A549 treated with Mapracorat at 1 μM for 4 hours (cell line): Measurements from ENCODE around the gene ZNF816. TPM values are rescaled to one million over a fixed set of nuclear protein-coding genes. Genes with fewer than 3 reads are reported as not detected.

Source experiments
- total RNA-seq: library from RNA; stranded (reverse); fragments of 200-300 nt; extraction: Qiagen RNA extraction; gene quantifications from 5 replicates; pipeline ENCODE4 v1.2.3, GENCODE V29; 2022

ZNF816 gene
- total RNA-seq: 0.08 TPM in 1 of 5 replicates, not detected in the others

DNA sequence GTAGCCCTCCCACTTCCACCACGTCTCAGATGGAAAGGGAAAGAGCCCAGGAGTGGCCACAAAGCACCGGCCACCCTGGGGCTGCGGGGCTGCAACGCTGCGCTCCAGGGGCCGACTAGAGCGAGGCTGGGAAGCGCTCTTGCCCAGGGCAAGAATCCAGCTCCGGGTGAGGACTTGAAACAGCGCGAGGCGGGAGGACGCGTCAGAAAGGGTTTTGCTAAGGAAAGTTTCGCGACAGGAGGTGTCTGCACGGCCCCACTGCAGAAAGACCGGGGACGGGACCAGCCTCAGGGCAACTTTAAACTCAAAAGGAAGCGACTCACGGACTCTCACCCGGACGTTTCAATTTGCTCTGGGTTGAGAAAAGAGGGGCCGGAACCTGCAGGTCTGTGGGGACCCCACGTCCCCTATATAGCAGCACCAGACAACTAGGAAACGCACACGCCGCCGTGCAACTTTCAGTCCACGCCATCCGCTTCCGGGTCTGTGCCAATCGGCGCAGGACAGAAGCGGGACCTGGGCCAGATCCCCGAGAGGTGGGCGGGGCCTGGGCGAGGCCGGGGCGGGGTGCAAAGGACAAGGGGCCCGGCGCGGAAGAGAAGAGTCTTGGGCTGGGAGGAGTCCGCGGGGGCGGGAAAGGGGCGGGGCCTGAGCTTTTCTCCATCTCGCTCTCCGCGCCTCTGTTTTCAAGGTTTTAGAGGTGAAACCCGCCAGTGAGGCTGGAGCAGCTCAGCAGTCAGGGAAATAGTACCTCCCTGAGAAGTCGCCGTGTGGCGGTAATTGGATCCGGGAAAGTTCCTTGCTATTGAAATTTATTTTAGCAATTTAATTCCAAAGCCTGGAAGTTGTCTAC lies at the start of gene ZNF816:
ZNF816 (minus strand) TSS at position 488 of the 853 bp plus-strand sequence. CDS start 6,792 bp downstream, outside the sequence.

DNA sequence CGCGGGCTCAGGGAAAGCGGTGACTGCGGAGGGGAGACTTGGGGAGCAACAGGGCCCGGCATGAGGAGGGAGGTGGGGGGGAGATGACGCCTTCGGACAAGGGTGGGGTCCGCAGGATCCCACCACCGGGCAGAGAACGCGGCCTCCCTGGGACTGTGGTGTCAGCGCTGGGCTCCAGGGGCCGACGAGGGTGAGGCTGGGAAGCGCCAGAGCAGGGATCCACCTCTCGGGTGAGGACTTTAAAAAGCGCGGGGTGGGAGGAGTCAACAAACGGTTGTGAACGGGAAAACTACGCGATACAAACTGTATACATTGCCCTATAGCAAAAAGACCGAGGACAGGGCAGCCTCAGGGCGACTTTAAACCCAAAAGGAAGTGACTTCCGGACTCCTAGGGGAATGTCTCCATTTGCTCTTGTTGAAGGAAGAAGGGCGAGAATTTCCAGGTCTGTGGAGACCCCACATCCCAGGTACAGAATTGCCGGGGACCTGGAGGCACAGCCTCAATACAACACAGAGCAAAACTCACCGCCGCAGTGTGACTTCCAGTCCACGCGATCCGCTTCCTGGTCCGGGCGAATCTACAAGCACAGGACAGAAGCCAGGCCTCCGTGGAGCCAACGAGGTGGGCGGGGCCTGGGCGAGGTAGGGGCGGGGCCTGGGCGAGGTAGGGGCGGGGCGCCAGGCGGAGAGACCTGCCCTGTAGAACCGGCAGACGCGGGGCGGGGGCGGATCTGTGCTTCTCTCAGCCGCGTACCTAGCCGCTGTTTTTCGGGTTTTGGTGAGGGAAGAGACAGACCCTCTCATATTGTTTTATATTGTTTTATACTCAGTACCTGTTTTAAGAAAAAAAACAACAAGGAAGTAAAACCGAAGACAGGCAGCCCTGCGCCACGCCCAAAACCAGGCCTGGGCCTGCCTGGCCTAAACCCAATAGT lies 39.6 kb downstream of the ZNF816 start, which contains the start of gene ZNF888:
ZNF888 (minus strand) TSS at position 588 of the 937 bp plus-strand sequence. CDS start 5,555 bp downstream, outside the sequence.

Other genes with a start within 250 kb of the ZNF816 start
- gene ZNF611, start 227.8 kb downstream of the ZNF816 start, total RNA-seq: 1.8 to 3.7 TPM (median 2.1 TPM) in 5 replicates
- gene ZNF600, start 176.1 kb downstream of the ZNF816 start, total RNA-seq: 0.08 to 0.29 TPM (median 0.11 TPM) in 5 replicates
- gene ZNF28, start 141.2 kb downstream of the ZNF816 start, total RNA-seq: 0.35 to 2.7 TPM (median 1.3 TPM) in 5 replicates
- gene ZNF468, start 105.3 kb downstream of the ZNF816 start, total RNA-seq: 0.29 to 0.64 TPM (median 0.57 TPM) in 5 replicates
- gene ZNF320, start 65.2 kb downstream of the ZNF816 start, total RNA-seq: not detected in 5 replicates
- gene ZNF888, start 39.5 kb downstream of the ZNF816 start, total RNA-seq: 0.04 TPM in 1 of 5 replicates, not detected in the others
- not detected in 5 replicates for gene ERVV-1, start 51.0 kb upstream of the ZNF816 start, total RNA-seq
- not detected in 5 replicates for gene ERVV-2, start 81.9 kb upstream of the ZNF816 start, total RNA-seq
- gene ZNF160, start 140.5 kb upstream of the ZNF816 start, total RNA-seq: 7.2 to 8.3 TPM (median 7.5 TPM) in 5 replicates
- gene ZNF415, start 170.0 kb upstream of the ZNF816 start, total RNA-seq: not detected in 5 replicates
- gene ZNF347, start 196.2 kb upstream of the ZNF816 start, total RNA-seq: not detected in 5 replicates
- gene ZNF665, start 230.5 kb upstream of the ZNF816 start, total RNA-seq: not detected in 5 replicates